SU-DHL-6 (cell line): ENCODE data around the gene CHD2.

Experiments used
- H2AFZ ChIP-seq: fragments of 200-600 bp; sonication (generic); 2 replicates; pipeline ENCODE4 v1.6.1; 2014; ENCODE audit warnings: low read depth, mild to moderate bottlenecking, moderate library complexity, mixed read lengths, antibody characterized with exemption, low read length; ENCODE audit not compliant: severe bottlenecking
- H3F3A ChIP-seq: fragments of 200-600 bp; shearing (Covaris generic); 2 replicates; pipeline ENCODE4 v1.6.0; 2016; ENCODE audit warnings: antibody characterized with exemption, mild to moderate bottlenecking; ENCODE audit not compliant: insufficient read depth
- H3K27ac ChIP-seq: fragments of 200-600 bp; sonication (generic); 2 replicates; pipeline ENCODE4 v1.5.1; 2016; ENCODE audit warnings: low read depth, mild to moderate bottlenecking, low read length, moderate library complexity, mixed read lengths
- H3K27me3 ChIP-seq: fragments of 200-600 bp; sonication (generic), shearing (Covaris generic); 2 replicates; pipeline ENCODE4 v1.6.0; 2014; ENCODE audit warnings: mild to moderate bottlenecking, low read length
- H3K36me3 ChIP-seq: fragments of 200-600 bp; sonication (generic); 2 replicates; pipeline ENCODE4 v1.6.1; 2014; ENCODE audit warnings: mild to moderate bottlenecking, low read length, mixed read lengths
- H3K4me2 ChIP-seq: fragments of 300-600, 200-600 bp; shearing (Covaris generic), sonication (generic); 2 replicates; pipeline ENCODE4 v1.6.0; 2014; ENCODE audit warnings: low read length, low read depth, mild to moderate bottlenecking; ENCODE audit not compliant: poor library complexity, severe bottlenecking
- H3K4me3 ChIP-seq: fragments of 200-600 bp; sonication (generic); 2 replicates; pipeline ENCODE4 v1.5.1; 2014; ENCODE audit warnings: antibody characterized with exemption, low read length, mild to moderate bottlenecking, mixed read lengths; ENCODE audit not compliant: insufficient read depth, poor library complexity, severe bottlenecking
- H3K79me2 ChIP-seq: fragments of 200-600 bp; sonication (generic); 2 replicates; pipeline ENCODE4 v1.6.1; 2014; ENCODE audit warnings: mild to moderate bottlenecking, low read length, moderate library complexity; ENCODE audit not compliant: insufficient read depth
- H3K9ac ChIP-seq: fragments of 200-600 bp; sonication (generic); 2 replicates; pipeline ENCODE4 v1.7.0; 2014; ENCODE audit warnings: mild to moderate bottlenecking, low read length
- H3K9me2 ChIP-seq: fragments of 200-600 bp; sonication (generic); replicated peaks from 2 replicates; pipeline ENCODE4 v1.6.1; 2014; ENCODE audit warnings: low read length; ENCODE audit not compliant: insufficient read depth
- H3K9me3 ChIP-seq: fragments of 200-600 bp; sonication (generic); 2 replicates; pipeline ENCODE4 v1.6.1; 2014; ENCODE audit warnings: low read length, mixed read lengths; ENCODE audit not compliant: insufficient read depth
- H4K20me1 ChIP-seq: fragments of 200-600 bp; sonication (generic); 2 replicates; pipeline ENCODE4 v1.6.1; 2014; ENCODE audit warnings: low read depth, mild to moderate bottlenecking, antibody characterized with exemption, low read length, moderate library complexity, mixed read lengths
- EZH2phosphoT487 ChIP-seq: fragments of 200-600 bp; sonication (generic), shearing (Covaris generic); conservative IDR thresholded peaks from 2 replicates; pipeline ENCODE4 v1.6.1; 2018; ENCODE audit warnings: mild to moderate bottlenecking, antibody characterized with exemption, low read length, moderate library complexity, mixed read lengths
- TF ChIP-seq, protein P1 (sequence below): fragments of 200-600 bp; sonication (generic); IDR thresholded peaks from one replicate; pipeline ENCODE4 v1.5.1; 2017; ENCODE audit warnings: antibody characterized with exemption, mild to moderate bottlenecking, low read length, moderate library complexity; ENCODE audit not compliant: insufficient read depth, poor library complexity, severe bottlenecking

CHD2 gene

DNA sequence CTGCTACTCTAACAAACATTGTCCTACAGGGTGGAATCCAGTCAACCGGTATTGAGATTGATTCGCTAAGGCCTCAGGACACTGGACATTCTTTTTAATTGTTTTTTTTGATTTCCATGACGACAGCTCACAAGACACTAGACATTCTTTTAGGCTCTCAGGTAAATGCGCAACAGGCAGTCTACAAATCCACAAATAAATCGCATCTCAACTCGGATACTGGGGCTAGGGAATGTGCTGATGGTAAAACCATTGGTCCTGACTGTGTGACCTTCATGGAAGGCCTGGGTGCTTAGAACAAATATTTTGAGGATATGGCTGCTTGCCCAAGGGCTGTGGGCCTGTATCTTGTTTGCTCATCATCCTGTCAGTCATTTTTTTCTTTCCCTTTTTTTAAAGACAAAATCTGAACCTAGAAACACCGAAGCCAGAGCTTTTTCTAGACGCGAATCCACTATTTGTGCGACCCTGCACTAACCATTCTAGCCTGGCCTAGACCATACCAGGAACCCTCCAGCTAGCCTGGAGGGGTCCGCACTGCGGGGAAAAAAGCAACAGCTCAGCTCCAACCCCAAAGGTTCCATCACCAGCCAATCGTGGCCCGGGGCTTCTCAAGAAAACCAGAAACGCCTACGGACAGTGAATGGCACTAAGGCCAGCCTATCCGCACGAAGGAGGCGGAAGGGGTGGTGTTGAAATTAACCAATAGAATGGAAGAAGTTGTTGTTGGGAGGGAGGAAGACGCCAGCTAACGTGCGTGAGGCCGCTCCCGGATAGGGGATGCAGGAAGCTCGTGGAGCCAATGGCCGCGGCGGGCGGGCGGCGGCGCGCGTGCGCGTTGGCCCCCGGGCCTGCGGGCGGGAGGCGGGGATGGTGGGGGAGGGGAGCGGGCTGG lies 18.1 kb upstream of the CHD2 start:
- H3F3A ChIP-seq: peaks cover 23% of the 10 kb centered on the region
- peak overlapping the region; percentile 64 for H3K4me2 ChIP-seq
- peak overlapping the region; percentile 50 for H3K27ac ChIP-seq
- H3K9ac ChIP-seq: peak overlapping the region; percentile 100
- H3K9me3 ChIP-seq: no peaks in the 10 kb centered on the region
- H4K20me1 ChIP-seq: peaks cover 21% of the 10 kb centered on the region
- no peak for TF ChIP-seq EZH2phosphoT487
- TF ChIP-seq, protein P1, sequence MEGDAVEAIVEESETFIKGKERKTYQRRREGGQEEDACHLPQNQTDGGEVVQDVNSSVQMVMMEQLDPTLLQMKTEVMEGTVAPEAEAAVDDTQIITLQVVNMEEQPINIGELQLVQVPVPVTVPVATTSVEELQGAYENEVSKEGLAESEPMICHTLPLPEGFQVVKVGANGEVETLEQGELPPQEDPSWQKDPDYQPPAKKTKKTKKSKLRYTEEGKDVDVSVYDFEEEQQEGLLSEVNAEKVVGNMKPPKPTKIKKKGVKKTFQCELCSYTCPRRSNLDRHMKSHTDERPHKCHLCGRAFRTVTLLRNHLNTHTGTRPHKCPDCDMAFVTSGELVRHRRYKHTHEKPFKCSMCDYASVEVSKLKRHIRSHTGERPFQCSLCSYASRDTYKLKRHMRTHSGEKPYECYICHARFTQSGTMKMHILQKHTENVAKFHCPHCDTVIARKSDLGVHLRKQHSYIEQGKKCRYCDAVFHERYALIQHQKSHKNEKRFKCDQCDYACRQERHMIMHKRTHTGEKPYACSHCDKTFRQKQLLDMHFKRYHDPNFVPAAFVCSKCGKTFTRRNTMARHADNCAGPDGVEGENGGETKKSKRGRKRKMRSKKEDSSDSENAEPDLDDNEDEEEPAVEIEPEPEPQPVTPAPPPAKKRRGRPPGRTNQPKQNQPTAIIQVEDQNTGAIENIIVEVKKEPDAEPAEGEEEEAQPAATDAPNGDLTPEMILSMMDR: no peak
- peaks cover 42% of the 10 kb centered on the region for H3K79me2 ChIP-seq
- no peaks in the 10 kb centered on the region for H3K27me3 ChIP-seq
- H3K9me2 ChIP-seq: no peaks in the 10 kb centered on the region
- H3K36me3 ChIP-seq: peaks cover 38% of the 10 kb centered on the region
- H2AFZ ChIP-seq: no peak overlapping the region
- peak overlapping the region; percentile 46 for H3K4me3 ChIP-seq

DNA sequence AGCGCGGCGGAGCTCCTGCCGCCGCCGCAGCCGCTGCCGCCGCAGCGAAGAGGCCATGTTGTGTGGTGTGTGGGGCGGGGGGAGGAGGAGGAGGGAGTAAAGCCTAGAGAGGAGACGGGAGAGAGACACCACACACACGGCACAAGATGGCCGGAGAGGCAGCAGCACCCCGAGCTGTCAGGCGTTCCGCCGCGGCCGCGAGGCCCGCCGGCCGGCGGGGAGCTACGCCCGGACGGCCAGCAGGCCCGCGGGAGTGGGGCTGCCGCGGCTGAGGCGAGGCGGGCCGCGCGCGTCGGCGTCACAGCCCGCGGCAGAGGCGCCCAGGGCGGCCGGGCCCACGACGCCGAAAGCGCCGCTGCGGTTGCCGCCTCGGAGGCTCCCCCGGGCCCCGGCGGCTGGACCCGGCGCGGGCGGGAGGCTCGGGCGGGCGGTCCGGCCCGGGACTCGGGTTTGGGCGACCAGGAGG lies 17.4 kb upstream of the CHD2 start:
- Histone ChIP-seq H3F3A (peaks cover 30% of the 10 kb centered on the region), H4K20me1 (peaks cover 25% of the 10 kb centered on the region), H3K9me3 (no peaks in the 10 kb centered on the region), H3K9ac (peak overlapping the region; percentile 100), H3K36me3 (peaks cover 44% of the 10 kb centered on the region), H3K79me2 (peaks cover 49% of the 10 kb centered on the region), H2AFZ (no peak overlapping the region), H3K4me2 (peak overlapping the region; percentile 97), H3K27ac (peak overlapping the region; percentile 84), H3K27me3 (no peaks in the 10 kb centered on the region), H3K9me2 (no peaks in the 10 kb centered on the region), H3K4me3 (peak overlapping the region; percentile 92)
- TF ChIP-seq, protein P1: no peak
- TF ChIP-seq EZH2phosphoT487: no peak

DNA sequence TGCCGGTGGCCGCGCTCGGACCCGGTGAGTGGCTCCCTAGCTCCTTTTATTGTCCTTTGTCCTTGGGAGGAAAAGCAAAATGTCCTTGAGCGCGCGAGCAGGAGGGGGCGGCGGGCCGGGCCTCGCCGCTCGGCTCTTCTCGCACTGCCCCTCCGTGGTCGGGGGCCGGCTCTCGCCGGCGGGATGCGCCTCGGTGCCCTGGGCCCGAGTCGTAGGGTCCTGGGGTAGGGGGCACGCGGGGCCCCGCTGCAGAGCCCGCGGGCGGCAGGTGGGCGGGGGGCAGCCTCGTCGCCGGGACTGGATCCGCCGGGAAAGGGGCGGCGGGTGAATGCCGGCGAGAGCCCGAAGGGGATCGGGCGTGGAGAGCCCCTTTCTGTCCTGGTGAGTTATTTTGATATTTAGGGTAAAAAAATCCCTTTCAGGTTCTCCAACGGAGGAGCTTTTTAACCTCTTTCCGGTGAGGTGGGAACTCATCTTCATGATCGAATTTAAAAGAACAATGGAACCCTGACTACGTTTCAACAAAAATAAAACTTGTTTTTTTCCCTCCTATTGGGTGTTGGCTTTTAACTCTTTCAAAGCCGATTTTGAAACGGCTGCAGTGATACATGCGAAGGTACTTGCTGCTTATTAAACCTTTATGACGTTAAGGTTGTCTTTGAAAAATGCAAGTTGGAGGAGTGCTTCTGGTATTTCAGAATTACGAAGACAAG lies 16.8 kb upstream of the CHD2 start:
- H2AFZ ChIP-seq: no peak overlapping the region
- TF ChIP-seq EZH2phosphoT487: no peak
- TF ChIP-seq, protein P1: no peak
- peaks cover 55% of the 10 kb centered on the region for H3K79me2 ChIP-seq
- peaks cover 36% of the 10 kb centered on the region for H3F3A ChIP-seq
- H3K4me2 ChIP-seq: peak overlapping the region; percentile 97
- H3K27me3 ChIP-seq: no peaks in the 10 kb centered on the region
- peaks cover 31% of the 10 kb centered on the region for H4K20me1 ChIP-seq
- H3K4me3 ChIP-seq: peak overlapping the region; percentile 92
- no peaks in the 10 kb centered on the region for H3K9me3 ChIP-seq
- peak overlapping the region; percentile 100 for H3K9ac ChIP-seq
- no peaks in the 10 kb centered on the region for H3K9me2 ChIP-seq
- H3K27ac ChIP-seq: peak overlapping the region; percentile 84
- H3K36me3 ChIP-seq: peaks cover 50% of the 10 kb centered on the region
